Measurements from ENCODE around the gene ESYT3. TPM values are rescaled to one million over a fixed set of nuclear protein-coding genes. Genes with fewer than 3 reads are reported as not detected.

Gene ESYT3
- total and polyA plus RNA-seq, 2 of the 8 experiments (the other 6 are each of a cell fraction or from before 2014, with no cell fraction given), result 4.4 to 7.3 TPM

- Histone ChIP-seq H4K5ac (ENCODE audit: insufficient read length, low read depth, low read length) (no peak overlapping the region), H2BK5ac (ENCODE audit: low read depth, low read length) (no peak overlapping the region), H3K18ac (ENCODE audit: extremely low read depth, low read length) (no peak overlapping the region), H3K79me2 (ENCODE audit: control insufficient read depth in 1 of 2, insufficient read depth in 2 of 2, low read length in 2 of 2) (no peaks in the 10 kb centered on the region), H2BK120ac (replicated peaks; ENCODE audit: low read depth, low read length) (no peak overlapping the region), H3K4me2 (ENCODE audit: insufficient read depth in 1 of 2, low read depth in 2 of 2, low read length in 2 of 2) (no peak overlapping the region), H3K36me3 (ENCODE audit: control insufficient read depth in 2 of 4, insufficient read depth in 4 of 4, low read length in 3 of 4) (no peaks in the 10 kb centered on the region), H3K4ac (replicated peaks; ENCODE audit: insufficient read length, low read depth, low read length) (no peak overlapping the region), H3K56ac (replicated peaks; ENCODE audit: insufficient read length, low read depth, low read length) (no peak overlapping the region), H3K9ac (replicated peaks in 1 of 4; ENCODE audit: extremely low read depth in 1 of 4, low read depth in 3 of 4, low read length in 3 of 4) (no peak overlapping the region), H4K8ac (ENCODE audit: extremely low read depth, insufficient read depth, low read length) (no peak overlapping the region), H4K20me1 (replicated peaks in 1 of 2; ENCODE audit: control insufficient read depth in 1 of 2, insufficient read depth in 2 of 2, low read length in 2 of 2) (peaks cover 0 to 2% of the 10 kb centered on the region in 2 experiments), H3K23me2 (ENCODE audit: low read depth, low read length) (no peaks in the 10 kb centered on the region; the same call in 1 of the 2 replicates), H3K23ac (ENCODE audit: insufficient read length) (no peak overlapping the region), H4K91ac (replicated peaks; ENCODE audit: insufficient read length, low read length) (no peak overlapping the region), H2BK12ac (ENCODE audit: low read depth, low read length) (no peak overlapping the region), H3K27me3 (replicated peaks in 1 of 4; ENCODE audit: control insufficient read depth in 3 of 4, extremely low read depth in 1 of 4, insufficient read depth in 3 of 4, low read length in 3 of 4) (no peaks in the 10 kb centered on the region), H2BK15ac (ENCODE audit: low read length) (no peak overlapping the region), H2BK20ac (ENCODE audit: low read length) (no peak overlapping the region), H3K4me3 (ENCODE audit: extremely low read depth in 1 of 4, insufficient read depth in 2 of 4, low read depth in 3 of 4, low read length in 4 of 4) (no peak overlapping the region), H3K14ac (ENCODE audit: insufficient read length) (no peak overlapping the region), H3K9me3 (ENCODE audit: insufficient read depth in 2 of 2, low read depth in 1 of 2, low read length in 1 of 2) (no peaks in the 10 kb centered on the region), H2AFZ (ENCODE audit: low read length) (no peak overlapping the region), H3K79me1 (ENCODE audit: low read depth, low read length) (no peaks in the 10 kb centered on the region), H2AK5ac (ENCODE audit: low read depth, low read length) (no peak overlapping the region), H3K27ac (ENCODE audit: low read depth, low read length) (no peak overlapping the region), H3K4me1 (replicated peaks in 1 of 4; ENCODE audit: control insufficient read depth in 3 of 4, insufficient read depth in 4 of 4, low read length in 3 of 4) (peaks cover 0 to 10% (median 5%) of the 10 kb centered on the region in 4 experiments; a peak in 5 of 7 replicates)
- ChIA-PET POLR2A (ENCODE audit: partially characterized antibody) (interaction anchor here (1.0 kb wide), 1 partner anchor 8 kb away, joined by 3 read pairs; no protein-coding TSS in a partner anchor), CTCF (ENCODE audit: partially characterized antibody) (interaction anchor here (0.5 to 2.4 kb wide), 9 partner anchors 8 to 474 kb away, joined by 3 to 10 read pairs (median 4); no protein-coding TSS in a partner anchor)
- FAIRE-seq (no peak), DNase-seq (ENCODE audit: low read depth in 1 of 2, low spot score in 2 of 2) (no peak)
- WGBS, 2 experiments (ENCODE audit: extremely low coverage in 1 of 2, insufficient coverage in 1 of 2, insufficient read length in 1 of 2, insufficient replicate concordance in 2 of 2, low coverage in 1 of 2, low lambda C conversion rate in 2 of 2, missing lambda C conversion rate in 1 of 2), result 93% methylated on average over 3 of the region's 3 CpGs; no CpG with 5 or more reads in 1 of the 2 experiments
- TF ChIP-seq CREB1 (IDR thresholded peaks at IDR 0.05), result no peak
These were observed 15.1 kb downstream of the ESYT3 start for GRCh38 chr3:138449490-138449889.

Data from H1 (cell line).